ENCODE measurements around the gene DALRD3. TPM values are rescaled to one million over a fixed set of nuclear protein-coding genes. Genes with fewer than 3 reads are reported as not detected.
A peak's percentile ranks its signal among the peaks of the same experiment; 100 is the strongest.

DALRD3 gene
- total RNA-seq, 1 donor from 2014 or later: 11.8 TPM

DNA sequence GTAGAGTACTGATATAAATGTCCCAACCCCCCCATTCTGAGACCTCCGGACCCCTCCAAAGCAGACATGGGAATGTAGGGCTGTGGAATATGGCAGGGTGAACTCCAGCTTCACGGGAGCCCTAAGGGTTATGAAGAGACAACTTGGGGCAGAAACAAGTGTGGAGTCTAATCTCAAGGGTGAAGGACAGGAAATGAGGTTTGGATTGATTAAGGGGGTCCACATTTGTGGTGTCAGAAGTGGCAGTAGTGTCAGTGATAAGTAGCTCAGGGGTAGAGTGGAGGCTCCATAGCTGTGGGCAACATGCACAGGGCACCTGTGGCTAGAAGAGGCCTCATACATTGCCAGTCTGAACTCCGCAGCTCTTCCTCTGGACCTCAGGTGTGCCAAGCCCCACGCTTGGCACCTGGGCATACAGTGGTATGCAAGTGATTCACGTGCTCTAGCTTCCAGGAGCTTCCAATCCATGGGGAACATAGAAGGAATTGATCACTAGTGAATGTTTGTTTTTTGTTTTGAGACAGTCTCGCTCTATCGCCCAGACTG lies 32.5 kb downstream of the DALRD3 start:
- no peak overlapping the region for H3K27ac ChIP-seq (replicated peaks)
- intact Hi-C loops (cut with micrococcal nuclease): no loop called here
- TF ChIP-seq CTCF (IDR thresholded peaks at IDR 0.05; ENCODE audit: borderline replicate concordance): no peak

DNA sequence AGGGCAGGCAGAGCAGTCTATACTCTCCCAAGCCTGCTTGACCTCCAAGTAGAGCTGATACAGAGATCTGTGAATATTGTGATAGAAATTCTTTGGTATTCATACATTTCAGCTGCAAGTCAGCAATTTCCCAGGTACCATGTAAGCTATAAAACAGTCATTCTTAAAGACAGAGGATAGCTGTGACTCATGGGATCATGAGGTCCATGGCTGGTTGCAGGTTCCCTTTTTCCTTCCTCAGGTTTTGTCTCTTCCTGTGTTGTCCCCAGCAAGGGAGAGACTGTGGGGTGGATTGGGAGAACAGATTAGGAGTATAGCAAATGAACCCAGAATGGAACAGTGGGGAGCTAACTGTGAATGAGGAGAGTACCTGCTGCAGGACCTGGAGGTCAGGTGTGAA lies 33.7 kb downstream of the DALRD3 start:
- intact Hi-C loops (cut with micrococcal nuclease): no loop called here
- no peaks in the 10 kb centered on the region for H3K27me3 ChIP-seq (ENCODE audit: low read depth)
- no peak for DNase-seq
- H3K4me1 ChIP-seq: peaks cover 56% of the 10 kb centered on the region
- H3K4me3 ChIP-seq: no peak overlapping the region
- H3K36me3 ChIP-seq: peaks cover 64% of the 10 kb centered on the region
- H3K27ac ChIP-seq (replicated peaks): no peak overlapping the region
- no peak for TF ChIP-seq CTCF (IDR thresholded peaks at IDR 0.05; ENCODE audit: borderline replicate concordance)
- no peaks in the 10 kb centered on the region for H3K9me3 ChIP-seq (replicated peaks)

More for the DNA sequence above, 32.5 kb downstream of the DALRD3 start:
- Histone ChIP-seq H3K9me3 (replicated peaks) (no peaks in the 10 kb centered on the region), H3K36me3 (peaks cover 52% of the 10 kb centered on the region), H3K4me1 (peaks cover 55% of the 10 kb centered on the region), H3K4me3 (no peak overlapping the region), H3K27me3 (ENCODE audit: low read depth) (no peaks in the 10 kb centered on the region)
- no peak for DNase-seq

DNA sequence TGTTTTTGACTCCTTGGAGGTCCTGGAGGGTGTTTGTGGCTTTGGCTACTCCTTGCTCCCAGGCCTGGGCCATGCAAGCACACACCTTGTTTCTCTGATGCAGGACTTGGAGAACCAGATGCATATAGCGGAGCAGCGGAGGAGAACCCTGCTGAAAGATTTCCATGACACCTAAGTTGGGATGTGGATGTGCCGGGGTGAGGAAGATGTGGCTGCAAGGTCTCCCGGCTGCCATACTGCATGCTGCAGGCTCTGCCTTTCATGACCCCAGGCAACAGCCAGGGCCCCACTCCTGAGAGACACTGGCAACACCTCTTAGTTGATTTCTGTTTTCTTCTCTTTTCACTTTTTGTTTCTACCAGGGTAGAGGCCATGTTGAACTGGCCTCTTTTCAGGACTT lies 35.3 kb downstream of the DALRD3 start:
- no peak for TF ChIP-seq CTCF (IDR thresholded peaks at IDR 0.05; ENCODE audit: borderline replicate concordance)
- H3K27ac ChIP-seq (replicated peaks): peak overlapping the region; percentile 4

DNA sequence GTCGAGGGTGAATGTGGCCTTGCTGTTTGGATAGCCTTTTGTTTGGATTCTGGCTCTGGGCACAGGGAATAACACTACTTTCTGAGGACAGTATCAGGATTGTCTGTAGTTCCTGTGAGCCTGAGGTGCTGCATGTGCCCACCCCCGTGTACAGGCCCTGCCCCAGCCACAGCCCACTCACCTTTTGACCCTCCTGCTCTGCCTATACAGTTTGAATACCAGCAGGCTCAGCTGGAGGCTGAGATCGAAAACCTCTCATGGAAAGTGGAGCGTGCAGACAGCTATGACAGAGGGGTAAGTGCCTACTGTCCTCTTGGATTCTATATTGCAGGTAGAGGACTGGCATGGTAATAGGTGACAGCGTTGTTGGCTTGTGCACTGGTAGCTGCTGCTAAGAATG lies 35.7 kb downstream of the DALRD3 start:
- no peak overlapping the region for H3K4me3 ChIP-seq
- intact Hi-C loops (cut with micrococcal nuclease): no loop called here
- TF ChIP-seq CTCF (IDR thresholded peaks at IDR 0.05; ENCODE audit: borderline replicate concordance): no peak

More for the DNA sequence above, 35.3 kb downstream of the DALRD3 start:
- Histone ChIP-seq H3K36me3 (peaks cover 77% of the 10 kb centered on the region), H3K27me3 (ENCODE audit: low read depth) (no peaks in the 10 kb centered on the region), H3K4me3 (no peak overlapping the region), H3K4me1 (peaks cover 49% of the 10 kb centered on the region), H3K9me3 (replicated peaks) (no peaks in the 10 kb centered on the region)
- no peak for DNase-seq
- intact Hi-C loops (cut with micrococcal nuclease): no loop called here

GRCh38 chr3:48982016-48982415 lies 36.4 kb downstream of the DALRD3 start:
- no peak overlapping the region for H3K4me3 ChIP-seq
- no peak overlapping the region for H3K27ac ChIP-seq (replicated peaks)
- no peaks in the 10 kb centered on the region for H3K27me3 ChIP-seq (ENCODE audit: low read depth)
- TF ChIP-seq CTCF (IDR thresholded peaks at IDR 0.05; ENCODE audit: borderline replicate concordance): no peak
- intact Hi-C loops (cut with micrococcal nuclease): no loop called here
- peaks cover 88% of the 10 kb centered on the region for H3K36me3 ChIP-seq
- peaks cover 43% of the 10 kb centered on the region for H3K4me1 ChIP-seq
- no peaks in the 10 kb centered on the region for H3K9me3 ChIP-seq (replicated peaks)
- no peak for DNase-seq

More for the DNA sequence above, 35.7 kb downstream of the DALRD3 start:
- DNase-seq: no peak
- no peaks in the 10 kb centered on the region for H3K27me3 ChIP-seq (ENCODE audit: low read depth)
- H3K36me3 ChIP-seq: peaks cover 81% of the 10 kb centered on the region
- peaks cover 45% of the 10 kb centered on the region for H3K4me1 ChIP-seq
- no peaks in the 10 kb centered on the region for H3K9me3 ChIP-seq (replicated peaks)
- no peak overlapping the region for H3K27ac ChIP-seq (replicated peaks)

Data from left ventricle myocardium inferior (tissue), 1 donor.